Body of pancreas (tissue), 4 donors: ENCODE measurements around the gene HDX. TPM values are rescaled to one million over a fixed set of nuclear protein-coding genes. Genes with fewer than 3 reads are reported as not detected.

ENCODE experiments used
- ATAC-seq: fragments of 150-250 bp; one replicate; pipeline ENCODE4 v1.9.1; 2016
- DNase-seq, 4 donors: peaks; one replicate each; pipeline ENCODE4 v3.0.0-alpha.2; 2019
- H3K27ac ChIP-seq, 4 donors: fragments of 200-600 bp; sonication (generic); 1 replicate in 3 of 4; 2 replicates in 1 of 4; pipeline versions ENCODE4 v1.5.1 to v1.6.1; 2016 to 2019; ENCODE audit warnings: mild to moderate bottlenecking in 1 of 4, mixed read lengths in 1 of 4, moderate library complexity in 1 of 4
- H3K27me3 ChIP-seq, 2 donors: fragments of 200-600 bp; sonication (generic); one replicate each; pipeline ENCODE4 v1.6.0; 2016; ENCODE audit warnings: mild to moderate bottlenecking in 1 of 2
- H3K36me3 ChIP-seq, 2 donors: fragments of 200-600 bp; sonication (generic); replicated peaks in 1 of 2; 2 replicates each; pipeline ENCODE4 v1.5.1; 2016; ENCODE audit warnings: low read depth in 2 of 2; ENCODE audit not compliant: insufficient read depth in 1 of 2
- H3K4me1 ChIP-seq: fragments of 200-600 bp; sonication (generic); one replicate; pipeline ENCODE4 v1.6.0; 2016
- H3K4me3 ChIP-seq, 2 donors: fragments of 200-600 bp; sonication (generic); 1 replicate in 1 of 2; 2 replicates in 1 of 2; pipeline ENCODE4 v1.5.1; 2016 to 2019
- H3K9me3 ChIP-seq, 3 donors: fragments of 200-600 bp; sonication (generic); 1 replicate in 2 of 3; 2 replicates in 1 of 3; pipeline ENCODE4 v1.5.1; 2016
- CTCF ChIP-seq, 7 experiments: fragments of 450-650 bp in 4 of 7; fragments of 200-600 bp in 3 of 7; sonication (generic) in 3 of 7; IDR thresholded peaks; one replicate each; pipeline ENCODE4 v1.5.1; 2016 to 2019; ENCODE audit warnings: antibody characterized with exemption in 7 of 7
- POLR2A ChIP-seq, 3 donors: fragments of 450-650 bp; IDR thresholded peaks; one replicate each; pipeline ENCODE4 v1.6.1; 2016; ENCODE audit warnings: antibody characterized with exemption in 3 of 3, mild to moderate bottlenecking in 2 of 3
- WGBS, 2 donors: methylation state at CpG; one replicate each; pipeline ENCODE4 v1.1.5; 2017; 5-methylcytosine and 5-hydroxymethylcytosine counted together
- intact Hi-C: fragments of 100-400 bp; cut with DNase I; formaldehyde crosslinking; loops from one replicate; pipeline ENCODE4 v1.15.1; 2023
- total RNA-seq, 2 donors: library from RNA; depleted of rRNA; stranded (reverse); fragments of >200 nt; gene quantifications; one replicate each; pipeline ENCODE4 v1.1.0, GENCODE V29; 2016

HDX gene
- total RNA-seq, 2 donors from 2014 or later, result 1.3 to 1.6 TPM

- DNase-seq, result no peak
- H3K27me3 ChIP-seq, result no peaks in the 10 kb centered on the region
- H3K4me3 ChIP-seq, result no peak overlapping the region
- no peak for ATAC-seq
- H3K9me3 ChIP-seq, result no peaks in the 10 kb centered on the region
- no peak for TF ChIP-seq CTCF (IDR thresholded peaks at IDR 0.05)
- TF ChIP-seq POLR2A (IDR thresholded peaks at IDR 0.05), result no peak
- H3K36me3 ChIP-seq, result no peaks in the 10 kb centered on the region
- H3K4me1 ChIP-seq, result no peaks in the 10 kb centered on the region
- no peak overlapping the region for H3K27ac ChIP-seq
- intact Hi-C loops, result no loop called here
- 67 to 82% methylated on average over 1 of the region's 1 CpG for WGBS, 2 donors
Observed at GRCh38 chrX:84467898-84468297, 34.4 kb downstream of the HDX start.

- DNase-seq, result no peak
- Histone ChIP-seq H3K36me3 (no peaks in the 10 kb centered on the region), H3K9me3 (no peaks in the 10 kb centered on the region), H3K27ac (no peak overlapping the region), H3K4me1 (no peaks in the 10 kb centered on the region), H3K27me3 (no peaks in the 10 kb centered on the region), H3K4me3 (no peak overlapping the region)
- intact Hi-C loops, result no loop called here
- WGBS, 2 donors, result 83 to 84% methylated on average over 1 to 2 of the region's 2 CpGs
- no peak for ATAC-seq
- TF ChIP-seq POLR2A (IDR thresholded peaks at IDR 0.05), result no peak
- TF ChIP-seq CTCF (IDR thresholded peaks at IDR 0.05), result no peak
Observed at GRCh38 chrX:84453351-84454246, 48.7 kb downstream of the HDX start.

- Histone ChIP-seq H3K4me1 (no peaks in the 10 kb centered on the region), H3K27ac (no peak overlapping the region), H3K9me3 (no peaks in the 10 kb centered on the region), H3K4me3 (no peak overlapping the region), H3K27me3 (no peaks in the 10 kb centered on the region), H3K36me3 (no peaks in the 10 kb centered on the region)
- TF ChIP-seq CTCF (IDR thresholded peaks at IDR 0.05) (no peak), POLR2A (IDR thresholded peaks at IDR 0.05) (no peak)
- DNase-seq (no peak), ATAC-seq (no peak)
- intact Hi-C loops, result no loop called here
- 62 to 75% methylated on average over 1 of the region's 1 CpG for WGBS, 2 donors
Observed at GRCh38 chrX:84441143-84441542, 61.1 kb downstream of the HDX start.

GRCh38 chrX:84415140-84415539 is 87.1 kb downstream of the HDX start:
- no peaks in the 10 kb centered on the region for H3K27me3 ChIP-seq
- H3K9me3 ChIP-seq, result no peaks in the 10 kb centered on the region
- no peaks in the 10 kb centered on the region for H3K4me1 ChIP-seq
- ATAC-seq (no peak), DNase-seq (no peak)
- no peaks in the 10 kb centered on the region for H3K36me3 ChIP-seq
- intact Hi-C loops, result no loop called here
- no peak overlapping the region for H3K27ac ChIP-seq
- no peak for TF ChIP-seq CTCF (IDR thresholded peaks at IDR 0.05)
- no peak for TF ChIP-seq POLR2A (IDR thresholded peaks at IDR 0.05)
- no peak overlapping the region for H3K4me3 ChIP-seq

- ATAC-seq (no peak), DNase-seq (no peak)
- no peaks in the 10 kb centered on the region for H3K36me3 ChIP-seq
Observed at GRCh38 chrX:84363663-84364062, 138.6 kb downstream of the HDX start.

More at GRCh38 chrX:84363663-84364062, 138.6 kb downstream of the HDX start:
- Histone ChIP-seq H3K27ac (no peak overlapping the region), H3K4me3 (no peak overlapping the region), H3K27me3 (no peaks in the 10 kb centered on the region), H3K4me1 (no peaks in the 10 kb centered on the region), H3K9me3 (no peaks in the 10 kb centered on the region)
- TF ChIP-seq POLR2A (IDR thresholded peaks at IDR 0.05) (no peak), CTCF (IDR thresholded peaks at IDR 0.05) (no peak)
- intact Hi-C loops, result no loop called here
- 19 to 21% methylated on average over 1 of the region's 1 CpG for WGBS, 2 donors
